Myocyte (in vitro differentiated cells): Measurements from ENCODE around the gene LYRM2. TPM values are rescaled to one million over a fixed set of nuclear protein-coding genes. Genes with fewer than 3 reads are reported as not detected.

Source experiments
- DNase-seq: peaks from one replicate; pipeline ENCODE4 v3.0.0-alpha.2; 2012; ENCODE audit warnings: low read depth
- total RNA-seq: library from RNA; depleted of rRNA; stranded (reverse); fragments of >200 nt; gene quantifications from 2 replicates; pipeline ENCODE4 v1.2.3, GENCODE V29; 2014

LYRM2 gene
- total RNA-seq, 1 donor from 2014 or later, result 44.3 TPM

DNA sequence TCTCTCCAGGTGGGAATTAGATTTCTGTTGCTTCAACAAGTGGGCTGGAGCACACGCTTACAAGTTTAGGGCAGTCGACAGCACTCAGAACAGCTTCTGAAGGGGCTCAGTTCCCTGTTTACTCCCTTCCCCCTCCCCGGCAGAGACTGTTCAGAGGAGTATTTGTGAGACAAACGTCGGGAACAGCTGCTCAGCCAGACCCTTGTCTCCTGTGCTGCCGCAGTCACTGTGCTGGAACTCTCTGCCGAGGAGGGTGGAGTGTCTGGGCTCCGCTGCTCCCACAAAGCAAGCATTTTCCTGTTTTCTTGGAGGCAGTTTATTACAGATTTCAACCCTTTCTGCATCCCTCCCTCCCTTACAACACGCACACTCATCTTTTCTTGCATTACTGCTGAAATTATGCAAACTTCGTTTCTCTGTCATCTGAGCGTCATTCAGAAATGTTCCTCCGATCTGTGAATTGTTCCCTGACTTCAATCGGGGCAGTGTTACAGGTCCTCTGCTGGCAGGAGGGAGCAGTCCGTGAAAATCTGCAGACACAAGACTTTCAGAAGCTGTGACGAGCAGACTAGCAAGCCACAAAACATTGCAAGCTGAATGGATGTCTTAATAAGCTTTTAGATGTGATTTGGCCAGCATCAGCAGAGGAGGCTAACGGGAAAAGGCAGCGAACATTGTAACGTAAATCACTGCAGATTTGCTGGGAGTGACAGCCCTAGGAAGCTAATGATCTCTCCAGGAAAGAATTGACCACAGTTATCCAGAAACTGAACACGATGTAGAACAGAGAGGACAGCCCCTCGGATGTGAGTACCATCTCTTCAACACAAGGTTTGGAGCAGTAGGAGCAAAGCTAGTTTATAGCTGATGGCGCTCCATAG lies 76.2 kb downstream of the LYRM2 start:
- DNase-seq, result peak; percentile 15

DNA sequence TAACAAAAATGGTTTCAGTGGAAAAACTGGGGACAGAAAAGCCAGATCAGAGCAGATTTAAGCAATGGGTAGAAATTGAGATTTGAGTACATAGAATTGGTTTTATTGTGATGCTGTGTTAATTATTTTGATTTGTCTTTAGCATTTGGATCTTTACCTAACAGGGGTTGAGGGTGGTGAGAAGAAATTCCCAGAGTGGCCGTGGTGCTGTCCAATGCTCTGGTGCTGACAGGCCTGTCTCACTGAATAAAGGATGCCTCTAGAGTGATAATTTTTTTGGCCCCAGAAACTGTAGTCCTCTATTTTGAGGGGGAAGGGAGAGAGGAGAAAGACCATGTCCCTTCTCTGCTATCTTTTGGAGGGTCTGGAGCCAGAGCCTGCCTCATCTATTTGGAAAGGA lies 79.1 kb downstream of the LYRM2 start:
- DNase-seq, result peak; percentile 32

GRCh38 chr6:89555806-89556205 lies 82.7 kb downstream of the LYRM2 start:
- DNase-seq, result no peak

- no peak for DNase-seq
Measured at GRCh38 chr6:89555031-89555430, 83.5 kb downstream of the LYRM2 start.

DNA sequence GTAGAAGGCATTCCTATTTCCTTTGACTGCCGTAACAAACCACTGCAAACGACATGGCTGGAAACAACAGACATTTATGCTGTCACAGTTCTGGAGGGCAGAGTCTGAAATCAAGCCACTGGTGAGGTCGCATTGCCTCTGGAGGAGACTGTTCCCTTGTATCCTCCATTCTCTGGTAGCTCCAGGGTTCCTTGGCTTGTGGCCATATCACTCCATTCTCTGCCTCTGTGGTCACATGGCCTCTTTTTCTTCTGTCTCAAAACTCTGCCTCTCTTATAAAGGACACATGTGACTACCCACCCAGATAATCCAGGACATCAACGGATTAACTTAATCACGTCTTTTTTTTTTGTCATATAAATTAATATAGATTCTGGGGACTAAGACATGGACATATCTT lies 84.4 kb downstream of the LYRM2 start:
- DNase-seq, result no peak

GRCh38 chr6:89553431-89553830 lies 85.1 kb downstream of the LYRM2 start:
- no peak for DNase-seq

- no peak for DNase-seq
Measured at GRCh38 chr6:89547281-89547680, 91.3 kb downstream of the LYRM2 start.

DNA sequence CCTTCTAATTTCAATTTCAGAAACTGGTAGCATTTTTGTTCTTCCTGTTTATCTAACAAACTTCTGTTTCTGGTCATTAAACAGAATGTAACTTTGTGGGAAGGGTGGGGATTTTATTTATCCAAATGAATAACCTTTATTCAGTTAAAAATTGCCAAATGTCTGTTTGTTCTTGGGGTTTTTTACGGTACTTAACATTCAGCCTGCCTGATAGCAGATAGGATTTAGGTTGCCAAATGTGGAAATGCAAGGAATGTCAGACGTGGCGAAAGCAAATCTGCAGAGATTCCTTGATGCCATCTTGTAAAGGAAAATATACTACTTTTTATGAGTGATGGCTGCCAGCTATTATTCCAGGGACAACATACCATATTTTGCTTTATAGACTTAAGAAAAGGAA lies 95.7 kb downstream of the LYRM2 start:
- no peak for DNase-seq

DNA sequence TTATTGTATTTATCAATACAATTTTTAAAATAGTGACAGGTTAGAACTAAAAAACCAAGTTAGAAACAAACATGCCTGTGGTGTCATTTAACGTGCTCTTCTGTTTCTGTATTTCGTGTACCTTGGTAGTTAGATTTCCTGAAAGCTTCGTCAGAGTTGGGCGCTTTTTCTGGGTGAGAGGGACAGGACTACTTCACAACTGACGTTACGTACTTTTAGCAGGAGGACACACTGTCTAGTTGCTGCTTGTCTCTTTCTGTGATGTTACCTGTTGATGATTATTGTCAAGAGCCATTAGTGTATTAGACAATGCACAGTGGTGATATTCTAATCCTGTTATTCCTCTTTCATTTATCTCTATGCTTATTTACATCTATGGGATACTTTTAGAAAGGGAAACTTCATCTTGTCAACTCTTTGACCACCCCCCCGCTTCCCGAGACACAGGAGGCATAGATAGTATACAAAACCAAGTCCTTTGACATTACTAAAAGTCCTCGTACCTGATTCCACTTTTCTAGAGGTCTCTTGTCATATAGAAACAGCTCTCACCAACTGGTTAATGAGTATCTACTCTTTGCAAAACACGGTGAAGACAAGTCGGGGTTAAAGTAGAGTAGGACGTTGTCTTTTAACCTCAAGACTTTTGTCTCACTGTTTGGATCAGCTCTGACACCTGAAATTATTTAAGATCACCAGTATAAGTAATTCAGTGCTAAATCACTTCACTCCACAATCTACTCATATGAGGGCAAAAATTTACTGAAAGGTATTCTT lies 96.3 kb downstream of the LYRM2 start:
- DNase-seq, result no peak

DNA sequence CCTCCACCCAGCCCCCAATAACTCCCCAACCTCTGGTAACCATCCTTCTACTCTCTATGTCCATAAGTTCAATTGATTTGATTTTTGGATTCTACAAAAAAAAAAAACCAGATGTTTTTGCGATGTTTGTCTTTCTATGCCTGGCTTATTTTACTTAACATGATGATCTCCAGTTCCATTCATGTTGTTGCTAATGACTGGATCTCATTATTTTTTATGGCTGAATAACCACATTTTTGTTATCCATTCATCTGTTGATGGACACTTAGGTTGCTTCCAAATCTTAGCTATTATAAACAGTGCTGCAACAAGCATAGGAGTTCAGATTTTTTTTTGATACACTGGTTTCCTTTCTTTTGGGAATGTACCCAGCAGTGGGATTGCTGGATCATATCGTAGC lies 98.8 kb downstream of the LYRM2 start:
- no peak for DNase-seq

DNA sequence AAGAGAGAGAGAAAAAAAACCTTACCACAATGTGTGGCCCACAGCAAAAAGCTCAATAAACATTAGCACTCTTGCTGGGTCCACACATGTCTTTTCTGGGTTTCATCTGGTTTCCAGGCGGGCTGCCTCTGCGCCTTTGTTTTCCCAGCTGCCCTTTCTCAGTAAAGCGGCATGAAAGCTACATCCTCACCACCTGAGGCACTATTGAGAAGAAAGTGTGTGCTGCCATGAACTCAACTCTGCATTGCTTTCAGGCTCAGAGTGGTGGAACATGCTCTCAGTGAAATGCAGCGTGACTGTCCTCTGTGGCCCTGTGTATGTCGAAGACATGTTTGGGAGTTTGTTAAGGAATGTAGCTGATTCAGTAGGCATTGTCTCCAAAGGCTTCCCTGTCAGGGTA lies 102.3 kb downstream of the LYRM2 start:
- peak; percentile 7 for DNase-seq

GRCh38 chr6:89530982-89531381 lies 107.6 kb downstream of the LYRM2 start:
- no peak for DNase-seq

DNA sequence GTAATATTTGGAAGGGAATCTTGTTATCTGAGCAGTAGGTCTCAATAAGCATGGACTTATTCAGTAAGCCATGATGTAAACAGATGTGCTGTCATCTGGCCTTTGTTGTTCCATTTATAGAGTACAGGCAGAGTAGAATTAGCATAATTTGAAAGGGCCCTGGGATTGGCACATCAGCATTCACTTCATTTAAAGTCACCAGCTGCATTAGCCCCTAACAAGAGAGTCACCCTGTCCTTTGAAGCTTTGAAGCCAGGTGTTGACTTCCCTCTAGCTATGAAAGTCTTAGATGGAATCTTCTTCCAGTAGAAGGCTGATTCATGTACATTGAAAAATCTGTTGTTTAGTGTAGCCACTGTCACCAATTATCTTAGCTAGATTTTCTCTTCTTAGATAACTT lies 109.7 kb downstream of the LYRM2 start:
- no peak for DNase-seq

GRCh38 chr6:89527634-89528033 lies 110.9 kb downstream of the LYRM2 start:
- DNase-seq, result no peak

DNA sequence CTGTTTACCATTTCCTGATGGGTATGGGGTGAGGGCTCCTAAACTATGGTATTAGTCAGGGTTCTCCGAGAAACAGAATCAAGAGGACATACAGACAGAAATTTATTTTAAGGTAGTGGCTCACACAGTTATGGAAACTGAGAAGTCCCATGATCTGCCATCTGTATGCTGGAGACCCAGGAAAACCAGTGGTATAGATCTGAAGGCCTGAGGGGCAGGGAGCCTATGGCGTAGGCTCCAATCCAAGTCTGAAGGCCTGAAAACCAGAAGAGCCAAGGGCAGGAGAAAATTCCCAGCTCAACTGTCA lies 112.0 kb downstream of the LYRM2 start:
- no peak for DNase-seq

DNA sequence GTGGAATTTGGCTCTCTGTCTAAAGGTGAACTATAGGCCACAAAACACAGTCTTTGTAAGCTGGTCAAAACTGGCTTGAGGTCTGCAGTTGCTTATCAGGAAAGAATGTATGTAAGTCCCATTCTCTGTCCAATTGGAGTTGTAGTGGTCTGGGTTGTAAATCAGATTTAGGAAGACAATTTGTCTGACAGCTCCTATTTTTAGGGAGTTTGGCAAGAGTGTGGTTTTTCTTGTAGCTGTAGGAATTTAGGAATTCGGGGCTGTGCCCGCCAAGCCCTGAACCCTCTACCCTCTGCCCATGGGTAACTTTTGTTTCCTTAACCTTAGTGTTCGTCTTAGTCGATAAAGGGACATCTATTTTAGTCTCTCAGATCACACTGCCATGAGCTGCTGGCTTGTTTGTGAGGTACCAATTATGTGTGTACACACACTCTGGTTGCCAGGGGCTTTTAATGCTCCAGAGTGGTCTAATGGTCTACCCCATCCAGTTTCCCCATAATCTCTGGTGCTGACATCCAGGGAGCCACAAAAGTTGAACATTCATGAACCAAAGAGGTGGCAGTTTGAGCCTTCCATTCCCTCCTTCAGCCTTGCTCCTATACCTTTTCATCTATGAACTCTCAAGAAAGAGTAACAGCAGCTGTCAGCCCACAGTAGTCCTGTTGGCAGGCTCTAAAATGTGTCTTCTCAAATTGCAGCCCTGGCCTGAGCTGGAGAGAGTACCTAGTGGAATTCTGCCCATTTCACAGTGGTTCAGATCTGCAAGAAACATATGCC lies 112.6 kb downstream of the LYRM2 start:
- DNase-seq, result peak; percentile 45

DNA sequence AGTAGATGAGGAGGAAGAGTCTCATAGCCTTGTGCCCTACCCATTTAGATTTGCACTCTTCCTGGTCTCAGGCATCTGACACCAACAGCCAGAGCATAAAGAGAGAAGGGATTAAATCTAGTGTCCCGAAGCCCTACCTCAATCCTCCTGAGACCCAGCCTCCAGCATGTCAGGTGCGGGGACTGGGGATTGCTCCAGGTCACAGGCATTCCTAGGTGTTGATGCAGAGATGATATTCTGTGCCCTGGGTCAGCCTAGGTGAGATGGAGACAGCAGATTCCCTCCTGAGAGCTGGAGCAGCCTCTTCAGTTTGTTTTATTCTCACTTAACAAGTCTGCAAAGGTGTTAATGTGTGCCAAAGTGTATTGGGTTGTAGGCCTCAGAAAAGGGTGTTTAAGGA lies 115.8 kb downstream of the LYRM2 start:
- no peak for DNase-seq

DNA sequence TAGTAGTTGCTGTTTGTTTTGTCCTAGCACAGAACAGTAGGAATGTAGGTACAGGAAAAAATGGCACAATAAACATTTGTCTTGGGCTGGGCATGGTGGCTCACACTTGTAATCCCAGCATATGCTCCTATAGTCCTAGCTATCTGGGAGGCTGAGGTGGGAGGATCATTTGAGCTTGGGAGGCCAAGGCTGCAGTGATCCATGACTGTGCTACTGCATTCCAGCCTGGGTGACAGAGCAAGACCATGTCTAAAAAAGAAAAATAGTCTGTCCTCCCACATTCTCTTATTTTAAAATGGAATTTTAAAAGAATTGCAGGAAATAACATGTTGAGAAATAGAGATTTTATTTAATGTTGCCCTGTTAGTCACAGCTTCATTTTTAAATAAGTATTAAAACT lies 117.8 kb downstream of the LYRM2 start:
- DNase-seq, result no peak

GRCh38 chr6:89518352-89519055 lies 120.0 kb downstream of the LYRM2 start:
- DNase-seq, result peak; percentile 12
